WTC11 (cell line): Measurements from ENCODE around the gene ATF4.

Experiments used
- AFF4 ChIP-seq: sonication (generic); formaldehyde crosslinking; IDR thresholded peaks from 2 replicates; pipeline ENCODE4 v1.8.1; 2023; ENCODE audit warnings: mild to moderate bottlenecking, missing genetic modification reagents, borderline replicate concordance
- ATF2 ChIP-seq: sonication (generic); formaldehyde crosslinking; IDR thresholded peaks from 2 replicates; pipeline ENCODE4 v1.8.1; 2022; ENCODE audit warnings: low read depth, missing genetic modification reagents, borderline replicate concordance
- CTCF ChIP-seq: fragments of 200-600 bp; IDR thresholded peaks from 2 replicates; pipeline ENCODE4 v1.8.0; 2022; ENCODE audit warnings: antibody characterized with exemption
- ESRRA ChIP-seq: sonication (generic); formaldehyde crosslinking; IDR thresholded peaks from 2 replicates; pipeline ENCODE4 v1.8.1; 2022; ENCODE audit warnings: mild to moderate bottlenecking, missing genetic modification reagents, borderline replicate concordance
- JUN ChIP-seq: sonication (generic); formaldehyde crosslinking; IDR thresholded peaks from 2 replicates; pipeline ENCODE4 v1.8.0; 2023; ENCODE audit warnings: mild to moderate bottlenecking, missing genetic modification reagents
- KAT7 ChIP-seq: sonication (generic); formaldehyde crosslinking; IDR thresholded peaks from 2 replicates; pipeline ENCODE4 v1.8.1; 2023; ENCODE audit warnings: missing genetic modification reagents, mild to moderate bottlenecking, borderline replicate concordance
- USF1 ChIP-seq: sonication (generic); formaldehyde crosslinking; IDR thresholded peaks from 2 replicates; pipeline ENCODE4 v1.8.0; 2022; ENCODE audit warnings: mild to moderate bottlenecking, missing genetic modification reagents

GRCh38 chr22:39520226-39521105, at the start of gene ATF4:
- no peak for TF ChIP-seq CTCF
- peak; percentile 76; the same call in 1 of the 2 replicates for TF ChIP-seq ESRRA
- TF ChIP-seq AFF4: peak; percentile 90; the same call in 1 of the 2 replicates
- TF ChIP-seq ATF2 (CRISPR knock-in tag): no peak
- peak; percentile 99 for TF ChIP-seq USF1 (CRISPR knock-in tag)
- TF ChIP-seq KAT7: peak; percentile 99; the same call in 1 of the 2 replicates
- TF ChIP-seq JUN: peak; percentile 95
